Stimulated activated CD8-positive, alpha-beta memory T cell treated with anti-CD3 and anti-CD28 coated beads, Interleukin-12 subunit alpha, Interleukin-12 subunit beta, amount 100 ng/mL, for 24 hours (primary cell): Measurements from ENCODE around the gene PTMA.
"Not testable (repeated sequence)": the region's sequence is repeated elsewhere in the genome, so short reads cannot be mapped to it uniquely, and the experiment has no call there.

ENCODE experiments used
- DNase-seq: peaks from one replicate; pipeline ENCODE4 v3.0.0-alpha.2; 2020; ENCODE audit errors: extremely low read depth

PTMA gene

DNA sequence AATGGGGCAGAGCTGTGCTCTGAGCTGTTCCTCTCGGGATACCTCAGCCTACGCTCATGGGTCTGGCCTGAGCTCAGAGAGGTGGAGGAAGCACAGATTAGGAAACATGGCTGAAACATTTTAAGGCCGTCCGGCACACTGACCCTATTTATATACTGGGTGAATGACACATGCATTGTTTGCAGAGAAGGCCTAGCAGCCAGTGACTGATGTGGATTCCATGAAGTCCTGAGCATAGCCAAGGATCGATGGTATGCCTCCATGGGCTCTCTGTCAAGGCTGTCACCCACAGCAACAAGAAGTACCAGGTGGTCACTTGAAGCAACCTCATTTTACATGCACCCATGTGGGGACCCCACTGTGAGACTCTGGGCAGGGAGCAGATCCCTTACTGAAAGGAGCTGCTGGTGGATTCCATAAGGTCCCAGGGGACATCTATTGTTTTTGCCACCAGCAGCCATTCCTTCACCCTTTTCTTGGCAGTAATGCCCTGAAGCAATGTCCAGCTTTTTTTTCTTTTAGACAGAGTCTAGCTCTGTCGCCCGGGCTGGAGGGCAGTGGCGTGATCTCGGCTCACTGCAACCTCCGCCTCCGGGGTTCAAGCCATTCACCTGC, 8.4 kb downstream of the PTMA start:
- no peak for DNase-seq

DNA sequence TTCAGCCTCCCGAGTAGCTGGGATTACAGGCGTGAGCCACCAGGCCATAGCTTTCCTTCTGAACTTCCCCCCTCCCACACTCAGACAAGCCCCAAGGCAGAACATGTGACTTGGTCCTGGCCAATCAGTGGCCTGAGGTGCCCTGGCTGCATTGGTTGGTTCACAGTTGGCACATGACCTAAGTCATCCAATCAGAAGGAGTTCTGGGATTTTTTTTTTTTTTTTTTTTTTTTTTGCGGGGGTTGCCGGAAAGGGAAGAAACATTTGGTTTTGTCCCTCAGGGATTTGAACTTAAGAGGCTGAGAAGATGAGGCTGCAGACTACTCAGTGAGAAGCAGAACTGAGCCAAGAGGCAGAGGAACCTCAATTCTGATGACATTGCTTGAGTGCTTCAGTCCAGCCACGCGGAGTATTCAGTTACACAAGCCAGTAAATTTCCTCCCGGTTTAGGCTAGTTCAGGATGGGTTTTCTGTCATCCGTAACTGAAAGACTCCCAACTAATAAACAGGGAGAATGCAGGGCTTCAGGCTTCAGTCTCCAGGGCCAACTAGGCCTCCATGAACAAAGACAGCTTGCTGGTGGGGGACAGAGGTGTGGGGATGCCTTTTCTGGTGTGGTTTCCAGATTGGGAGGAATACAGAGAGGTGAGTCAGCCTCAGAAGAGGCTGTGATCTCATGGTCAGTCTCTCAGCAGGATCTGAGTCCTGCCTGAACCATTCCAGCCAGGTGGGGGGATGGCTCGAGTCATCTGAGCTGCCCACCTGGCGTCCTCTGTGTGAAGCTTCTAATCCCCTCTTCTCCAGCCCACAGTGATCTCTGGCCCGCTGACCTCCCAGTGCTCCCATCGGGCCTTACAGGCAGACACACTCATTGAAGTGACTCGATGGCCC, 9.2 kb downstream of the PTMA start:
- DNase-seq: no peak

DNA sequence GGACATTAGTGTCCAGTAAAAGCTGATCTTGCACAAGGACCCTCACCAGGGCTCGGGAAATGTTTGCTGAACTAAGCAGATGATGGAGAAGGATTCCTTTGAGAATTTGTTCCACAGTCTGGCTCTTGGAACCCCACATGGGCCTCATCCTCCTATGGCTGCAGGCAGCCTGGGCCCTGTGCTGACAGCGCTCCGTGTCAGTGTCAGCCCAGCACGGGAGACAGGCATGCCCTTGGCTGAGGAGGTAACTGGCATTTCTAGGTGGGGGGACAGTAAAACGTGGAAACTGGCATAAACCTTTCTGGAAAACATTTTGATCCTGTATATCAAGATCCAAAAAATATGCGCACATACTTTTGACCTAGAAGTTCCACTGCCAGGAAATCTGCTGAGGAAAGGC, 10.5 kb downstream of the PTMA start:
- DNase-seq: no peak

DNA sequence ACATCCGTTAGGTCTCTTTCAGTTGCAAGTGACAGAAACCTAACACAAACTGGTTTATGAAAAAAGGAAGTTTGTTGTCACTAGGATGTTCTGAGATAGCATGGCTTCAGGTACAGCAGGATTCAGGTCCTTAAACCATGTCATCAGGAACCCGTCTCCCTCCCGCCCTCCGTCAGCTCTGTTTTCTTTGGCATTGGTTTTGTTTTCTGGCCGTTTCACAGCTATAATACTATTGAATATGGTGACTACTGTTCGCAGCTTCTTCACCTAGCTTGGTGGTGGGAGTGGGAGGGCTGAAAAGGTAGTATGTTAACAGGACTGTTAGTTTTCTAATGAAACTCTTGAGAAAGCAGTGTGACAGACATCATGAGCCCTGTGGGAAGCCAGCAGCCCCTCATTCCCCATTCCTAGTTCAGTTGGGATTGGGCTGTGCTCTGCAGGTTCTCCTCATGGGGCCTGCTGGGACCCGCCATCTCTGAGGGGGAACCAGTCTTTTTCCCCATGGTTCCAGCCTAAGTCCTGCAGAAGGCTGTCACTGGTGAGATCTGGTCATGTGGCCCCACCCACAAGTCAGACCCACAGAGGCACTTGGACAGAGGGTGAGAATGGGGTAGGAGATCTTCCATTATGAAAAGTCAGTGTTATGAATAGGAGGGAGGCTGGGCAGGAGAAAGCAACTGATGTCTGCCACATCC, 12.1 kb downstream of the PTMA start:
- DNase-seq: no peak

DNA sequence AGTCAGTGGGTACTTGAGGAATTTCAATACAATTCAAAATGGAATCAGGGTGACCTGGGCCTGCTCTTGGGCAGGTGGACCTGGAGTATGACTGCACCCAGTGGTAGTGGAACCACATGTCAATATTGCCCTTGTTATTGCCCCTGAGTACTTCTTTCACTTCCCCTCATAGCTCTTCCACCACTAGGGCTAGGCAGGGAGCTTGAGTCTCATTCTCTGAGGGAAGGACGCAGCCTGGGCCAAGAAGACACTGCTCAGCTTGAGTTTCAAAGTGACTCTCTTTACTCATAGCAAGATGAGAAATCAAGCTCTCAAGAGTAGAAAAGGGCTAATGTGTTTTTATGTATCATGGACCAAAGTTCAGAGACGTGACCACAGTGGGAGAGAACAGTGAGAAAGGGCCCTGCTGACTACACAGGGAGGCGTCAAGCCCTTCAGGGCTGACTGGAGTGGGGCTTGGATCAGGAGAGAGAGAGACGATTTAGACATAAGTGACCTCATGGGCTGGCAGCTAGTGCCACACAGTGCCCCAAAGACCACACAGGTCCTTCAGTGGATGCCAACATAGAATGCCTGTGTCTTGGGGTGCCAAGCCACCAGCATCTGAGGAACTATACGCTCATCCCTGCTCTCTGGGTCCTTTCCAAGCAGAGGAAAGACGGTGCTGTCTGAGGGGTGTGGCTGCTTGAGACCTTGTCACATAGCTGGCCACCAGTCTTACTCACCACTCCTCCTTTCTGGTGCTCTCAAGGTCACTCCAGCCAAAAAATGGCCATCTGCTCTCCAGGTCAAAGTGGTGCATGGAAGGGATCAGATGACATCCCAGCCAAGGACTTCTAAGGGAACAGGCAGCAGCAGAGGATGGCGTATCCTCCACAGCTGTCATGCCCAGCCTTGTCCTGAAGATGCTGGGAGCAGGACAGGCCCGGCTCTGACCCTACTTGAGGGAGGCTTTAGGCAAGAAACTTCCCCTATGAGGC, 13.0 kb downstream of the PTMA start:
- DNase-seq: no peak

DNA sequence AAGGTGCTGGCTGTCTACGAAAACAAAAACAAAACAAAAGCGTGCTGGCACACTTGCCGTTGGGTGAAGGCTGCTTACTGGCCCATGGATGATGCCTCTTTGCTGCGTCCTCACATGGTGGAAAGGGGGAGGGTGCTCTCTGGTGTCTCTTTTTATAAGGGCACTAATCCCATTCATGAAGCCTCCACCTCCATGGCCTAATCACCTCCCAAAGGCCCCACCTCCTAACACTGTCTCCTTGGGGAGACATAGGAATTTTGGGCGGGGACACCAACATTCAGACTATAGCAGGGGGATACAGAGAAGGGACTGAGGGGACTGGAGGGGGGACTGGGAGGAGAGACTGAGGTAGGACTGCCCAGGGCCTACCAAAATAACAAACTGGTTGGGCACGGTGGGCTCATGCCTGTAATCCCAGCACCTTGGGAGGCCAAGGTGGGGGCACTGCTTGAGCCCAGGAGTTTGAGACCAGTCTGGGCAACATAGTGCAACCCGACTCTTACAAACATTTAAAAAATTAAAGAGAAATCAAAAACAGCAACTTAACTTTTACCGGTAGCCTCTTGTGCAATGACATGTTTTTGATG, 14.5 kb downstream of the PTMA start:
- DNase-seq: no peak

DNA sequence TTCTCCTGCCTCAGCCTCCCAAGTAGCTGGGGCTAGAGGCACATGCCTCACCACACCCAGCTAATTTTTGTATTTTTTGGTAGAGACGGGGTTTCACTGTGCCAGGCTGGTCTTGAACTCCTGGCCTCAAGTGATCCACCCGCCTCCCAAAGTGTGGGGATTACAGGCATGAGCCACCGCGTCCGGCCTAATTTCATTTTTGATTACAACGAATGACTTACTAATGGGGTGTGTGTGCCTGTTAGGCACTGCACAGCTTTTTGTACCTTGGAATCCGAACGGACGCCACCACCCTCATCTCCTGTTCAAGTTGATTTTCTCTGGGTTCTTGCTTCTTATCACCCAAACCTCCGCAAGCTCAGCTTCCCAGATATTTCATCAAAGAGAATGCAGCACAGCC, 17.2 kb downstream of the PTMA start:
- DNase-seq: no peak

DNA sequence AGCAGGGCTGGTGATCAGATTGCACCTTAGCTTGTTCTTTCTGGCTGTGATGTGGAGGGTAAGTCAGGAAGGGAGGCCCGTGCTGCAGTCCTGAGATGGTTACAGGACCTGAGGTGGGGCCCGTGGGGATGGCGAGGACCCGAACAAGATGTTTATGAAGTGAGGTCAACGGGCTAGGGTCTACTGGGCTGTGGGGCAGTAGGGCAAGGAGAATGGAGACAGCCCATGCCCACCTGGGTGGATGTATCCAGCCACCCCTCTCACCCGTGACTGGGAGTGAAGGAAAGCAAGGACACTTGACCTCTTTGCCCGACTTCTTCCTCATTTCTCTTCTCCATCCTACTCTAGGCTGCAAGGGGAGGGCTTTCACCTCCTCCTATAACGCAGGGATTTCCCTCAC, 18.0 kb downstream of the PTMA start:
- DNase-seq: no peak

DNA sequence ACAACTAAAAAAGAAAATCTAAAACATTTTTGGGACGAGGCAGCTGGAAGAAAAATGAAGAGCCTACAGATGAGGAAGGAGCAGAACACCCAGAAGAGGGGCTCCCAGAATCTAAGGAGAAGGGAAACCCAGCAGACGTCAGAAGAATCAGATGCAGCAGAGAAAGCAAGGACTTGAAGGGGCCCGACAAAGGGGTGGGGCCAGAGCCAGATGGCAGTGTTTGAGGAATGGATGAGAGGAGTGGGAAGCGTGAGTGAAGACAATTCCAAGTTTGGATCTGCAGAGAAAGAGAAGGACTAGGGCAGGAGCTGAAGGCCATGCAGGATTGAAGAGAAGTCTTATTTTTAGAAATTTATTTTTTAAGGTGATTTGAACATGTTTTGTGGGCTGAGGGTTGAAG, 19.3 kb downstream of the PTMA start:
- DNase-seq: no peak

DNA sequence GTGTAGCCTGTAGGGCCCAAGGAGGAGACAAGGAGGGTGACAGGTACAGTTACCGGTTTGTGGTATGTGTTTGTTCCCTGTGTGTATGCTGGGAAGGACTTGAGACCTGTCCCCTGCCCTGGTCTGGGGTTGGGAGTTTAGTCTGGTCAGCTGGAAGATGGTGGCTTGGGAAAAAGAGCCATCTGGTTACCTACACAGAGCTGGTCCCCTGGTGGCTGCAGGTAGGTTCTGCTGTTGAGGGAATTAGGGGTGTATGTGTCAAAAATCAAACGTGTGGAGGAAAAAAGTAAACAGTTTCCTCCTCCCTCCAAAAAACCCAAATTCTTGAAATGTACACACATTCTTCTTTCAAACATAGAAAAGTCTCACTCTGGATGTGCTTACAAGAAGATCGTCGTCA, 24.3 kb downstream of the PTMA start:
- no peak for DNase-seq

DNA sequence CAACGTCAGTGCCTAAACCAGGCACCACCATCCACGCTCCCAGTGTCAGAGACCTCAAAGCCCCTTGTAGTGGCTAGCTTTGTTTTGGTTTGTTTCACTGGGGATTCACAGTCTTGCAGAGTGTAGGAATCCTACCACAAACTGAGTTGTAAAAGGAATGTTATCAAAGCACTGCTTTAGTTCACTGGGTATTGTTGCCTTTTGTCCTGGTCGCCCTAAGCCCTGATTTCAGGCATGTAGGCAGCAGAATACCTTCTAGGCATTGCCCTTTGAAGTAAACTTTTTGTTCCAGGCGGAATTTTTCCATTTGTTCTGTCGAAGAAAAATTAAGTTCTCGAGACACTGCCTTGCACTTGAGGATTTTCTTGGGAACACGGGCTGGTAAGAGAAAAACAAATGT, 29.4 kb downstream of the PTMA start:
- DNase-seq: no peak

DNA sequence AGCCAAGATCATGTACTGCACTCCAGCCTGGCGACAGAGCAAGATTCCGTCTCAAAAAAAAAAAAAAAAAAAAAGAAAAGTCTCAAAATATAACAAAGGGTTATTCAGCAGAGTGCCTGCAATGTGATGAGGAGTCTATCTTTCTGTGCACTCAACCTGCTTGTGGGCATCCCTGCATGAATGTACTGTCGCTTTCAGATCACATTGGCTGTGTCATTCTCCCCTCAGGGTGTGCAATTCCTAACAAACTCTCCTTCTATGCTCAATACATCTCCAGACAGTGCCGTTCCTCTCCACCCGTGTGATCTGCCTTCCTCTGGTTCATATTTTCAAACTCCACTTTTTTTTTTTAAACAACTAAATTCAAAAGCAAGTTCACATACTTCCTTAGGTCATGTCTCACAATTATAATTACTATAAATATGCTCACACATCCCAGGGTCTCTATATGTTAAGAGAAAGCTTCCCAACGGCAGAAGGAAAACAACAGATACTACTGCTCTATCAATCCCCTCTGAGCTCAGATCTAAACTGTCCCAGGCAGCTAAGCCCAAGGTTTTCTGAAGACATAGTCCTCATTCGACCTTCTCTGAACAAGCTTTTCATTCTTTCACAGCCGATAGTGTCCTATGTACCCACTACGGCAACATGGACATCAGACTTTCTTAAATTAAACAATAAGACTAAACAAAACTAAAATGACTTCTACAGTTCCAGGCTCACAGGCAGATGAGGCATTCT, 35.2 kb downstream of the PTMA start:
- no peak for DNase-seq

DNA sequence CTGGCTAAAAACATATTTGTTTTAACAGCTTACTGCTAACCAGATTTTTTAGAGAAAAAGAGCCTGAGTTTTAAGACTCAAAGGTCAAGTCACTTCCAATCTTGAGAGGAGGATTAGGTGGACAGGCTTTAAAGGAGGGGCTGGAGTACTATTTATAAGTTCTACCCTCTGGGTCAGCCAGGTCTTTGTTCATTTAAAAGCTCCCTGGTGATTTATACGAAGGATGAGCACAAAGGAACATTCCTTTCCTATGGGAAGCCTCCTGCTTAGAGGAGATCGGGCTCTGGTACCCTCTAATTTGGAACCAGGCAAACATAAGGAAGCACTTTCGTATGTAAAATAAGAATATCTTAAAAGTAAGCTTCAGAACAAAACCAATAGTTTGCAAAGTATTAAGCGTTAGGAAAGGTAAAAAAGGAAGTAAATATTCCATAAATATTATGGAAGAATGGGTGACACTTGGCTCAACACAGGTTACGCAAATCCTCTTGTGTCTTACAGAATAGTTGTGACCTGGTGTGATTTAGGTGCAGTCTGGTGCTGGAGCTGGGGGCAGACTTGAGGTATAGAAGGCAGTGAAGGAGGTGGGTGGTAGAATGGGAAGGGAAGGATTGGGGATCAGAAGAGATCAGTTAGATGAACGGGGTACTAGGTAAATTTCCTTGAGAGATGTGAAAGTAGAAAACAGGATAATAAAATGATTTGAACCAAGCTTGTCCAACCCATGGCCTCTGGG, 37.1 kb downstream of the PTMA start:
- DNase-seq: no peak

DNA sequence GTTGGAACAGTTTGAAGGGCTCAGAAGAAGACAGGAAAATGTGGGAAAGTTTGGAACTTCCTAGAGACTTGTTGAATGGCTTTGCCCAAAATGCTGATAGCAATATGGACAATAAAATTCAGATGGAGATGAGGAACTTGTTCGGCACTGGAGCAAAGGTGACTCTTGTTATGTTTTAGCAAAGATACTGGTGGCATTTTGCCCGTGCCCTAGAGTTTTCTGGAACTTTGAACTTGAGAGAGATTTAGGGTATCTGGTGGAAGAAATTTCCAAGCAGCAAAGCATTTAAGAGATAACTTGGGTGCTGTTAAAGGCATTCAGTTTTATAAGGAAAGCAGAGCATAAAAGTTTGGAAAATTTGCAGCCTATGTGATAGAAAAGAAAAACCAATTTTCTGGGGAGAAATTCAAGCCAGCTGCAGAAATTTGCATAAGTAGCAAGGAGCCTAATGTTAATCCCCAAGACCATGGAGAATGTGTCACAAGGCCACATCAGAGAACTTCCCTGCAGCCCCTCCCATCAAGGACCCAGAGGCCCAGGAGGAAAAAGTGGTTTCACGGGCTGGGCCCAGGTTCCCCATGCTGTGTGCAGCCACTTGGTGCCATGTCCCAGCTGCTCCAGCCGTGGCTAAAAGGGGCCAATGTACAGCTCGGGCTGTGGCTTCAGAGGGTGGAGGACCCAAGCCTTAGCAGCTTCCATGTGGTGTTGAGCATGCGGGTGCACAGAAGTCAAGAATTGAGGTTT, 40.0 kb downstream of the PTMA start:
- DNase-seq: not testable (repeated sequence)

DNA sequence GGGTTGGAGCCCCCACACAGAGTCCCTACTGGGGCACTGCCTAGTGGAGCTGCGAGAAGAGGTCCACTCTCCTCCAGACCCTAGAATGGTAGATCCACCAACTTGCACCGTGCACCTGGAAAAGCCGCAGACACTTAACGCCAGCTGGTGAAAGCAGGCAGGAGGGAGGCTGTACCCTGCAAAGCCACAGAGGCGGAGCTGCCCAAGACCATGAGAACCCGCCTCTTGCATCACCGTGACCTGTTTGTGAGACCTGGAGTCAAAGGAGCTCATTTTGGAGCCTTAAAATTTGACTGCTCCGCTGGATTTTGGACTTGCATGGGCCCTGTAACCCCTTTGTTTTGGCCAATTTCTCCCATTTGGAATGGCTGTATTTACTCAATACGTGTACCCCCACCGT, 40.7 kb downstream of the PTMA start:
- DNase-seq: not testable (repeated sequence)

DNA sequence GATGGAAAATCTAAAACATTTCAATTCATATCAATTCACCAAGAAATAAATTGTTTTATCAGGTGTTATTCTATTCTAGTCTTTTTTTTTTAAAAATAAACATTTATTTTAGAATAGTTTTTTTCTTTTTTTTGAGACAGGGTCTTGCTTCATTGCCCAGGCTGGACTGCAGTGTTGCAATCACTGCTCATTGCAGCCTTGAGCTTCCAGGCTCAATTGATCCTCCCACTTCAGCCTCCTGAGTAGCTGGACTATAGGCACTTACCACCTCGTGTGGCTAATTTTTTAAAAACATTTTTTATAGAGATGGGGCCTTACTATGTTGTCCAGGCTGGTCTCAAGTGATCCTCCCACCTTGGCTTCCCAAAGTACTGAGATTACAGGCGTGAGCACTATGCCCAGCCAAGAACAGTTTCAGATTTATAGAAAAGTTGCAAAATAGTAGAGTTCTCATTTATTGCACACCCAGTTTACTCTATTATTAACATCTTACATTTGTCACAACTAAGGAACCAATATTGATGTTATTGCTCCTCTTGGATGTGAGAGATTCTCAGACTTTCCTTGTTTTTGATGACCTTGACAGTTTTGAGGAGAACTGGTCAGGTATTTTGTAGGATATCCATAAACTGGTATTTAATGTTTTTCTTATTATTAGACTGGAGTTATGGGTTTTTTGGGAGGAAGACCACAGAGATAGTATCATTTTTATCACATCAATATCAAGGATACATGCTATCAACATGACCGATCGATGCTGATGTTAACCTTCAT, 42.9 kb downstream of the PTMA start:
- no peak for DNase-seq

DNA sequence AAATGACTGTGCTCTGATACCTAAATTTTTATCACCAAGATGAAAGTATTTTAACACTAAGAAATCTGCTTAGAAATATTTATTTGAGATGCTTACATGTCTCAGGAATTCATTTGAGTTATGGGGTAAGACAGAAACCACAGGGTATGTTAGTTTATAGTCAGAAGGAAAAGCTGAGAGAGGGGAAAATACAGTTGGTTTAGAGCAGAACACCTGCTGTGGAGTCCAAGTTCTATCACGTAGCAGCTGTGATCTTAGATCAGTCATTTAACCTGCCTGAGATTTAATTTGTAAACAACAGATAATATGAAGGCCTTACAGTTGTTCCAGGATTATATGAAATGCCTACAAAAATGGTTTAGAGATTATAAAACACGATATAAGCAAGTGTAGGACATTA, 43.7 kb downstream of the PTMA start:
- no peak for DNase-seq

DNA sequence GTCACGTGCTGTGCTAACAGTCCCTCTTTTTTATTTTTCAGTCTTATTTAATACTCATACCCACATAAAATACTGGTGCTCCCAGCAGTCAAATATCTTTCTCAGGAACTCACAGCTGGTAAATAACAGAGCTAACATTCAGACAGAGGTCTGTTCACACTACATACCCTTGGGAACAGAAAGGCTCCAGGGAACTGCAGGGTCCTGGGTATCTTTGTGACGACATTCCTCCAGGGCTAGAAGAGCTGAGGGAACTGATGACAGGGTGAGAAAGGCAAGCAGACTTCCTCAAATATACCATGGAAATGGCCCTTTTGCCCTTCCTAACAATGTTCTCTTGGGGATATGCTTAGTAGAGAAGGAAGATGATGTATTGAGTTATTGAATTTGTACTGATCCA, 53.4 kb downstream of the PTMA start:
- no peak for DNase-seq
